NCI-H2107 (cell line): ENCODE measurements around the gene TMA16.
"Not testable (repeated sequence)": the region's sequence is repeated elsewhere in the genome, so short reads cannot be mapped to it uniquely, and the experiment has no call there.

ENCODE experiments used
- DNase-seq: peaks from one replicate; lab custom pipeline; 2025; lab: John Stamatoyannopoulos, UW

The TMA16 gene

GRCh38 chr4:163515198-163515597 is 20.7 kb downstream of the TMA16 start:
- DNase-seq: no peak

GRCh38 chr4:163523791-163524365 is 29.4 kb downstream of the TMA16 start:
- DNase-seq: no peak

GRCh38 chr4:163525982-163526381 is 31.5 kb downstream of the TMA16 start:
- no peak for DNase-seq

- no peak for DNase-seq
Observed at GRCh38 chr4:163527172-163527571, 32.7 kb downstream of the TMA16 start.

- no peak for DNase-seq
Observed at GRCh38 chr4:163528653-163529052, 34.2 kb downstream of the TMA16 start.

GRCh38 chr4:163534056-163534455 is 39.6 kb downstream of the TMA16 start:
- DNase-seq: no peak

GRCh38 chr4:163535657-163536056 is 41.2 kb downstream of the TMA16 start:
- DNase-seq: no peak

GRCh38 chr4:163536091-163536490 is 41.6 kb downstream of the TMA16 start:
- DNase-seq: no peak

- DNase-seq: no peak
Observed at GRCh38 chr4:163537114-163537513, 42.6 kb downstream of the TMA16 start.

- DNase-seq: not testable (repeated sequence)
Observed at GRCh38 chr4:163538820-163539219, 44.3 kb downstream of the TMA16 start.

GRCh38 chr4:163540448-163540847 is 46.0 kb downstream of the TMA16 start:
- no peak for DNase-seq

GRCh38 chr4:163540977-163541376 is 46.5 kb downstream of the TMA16 start:
- no peak for DNase-seq

GRCh38 chr4:163542275-163542674 is 47.8 kb downstream of the TMA16 start:
- no peak for DNase-seq

- DNase-seq: peak; percentile 2
Observed at GRCh38 chr4:163544407-163545038, 50.0 kb downstream of the TMA16 start.

GRCh38 chr4:163548481-163549243 is 54.2 kb downstream of the TMA16 start:
- DNase-seq: no peak

- DNase-seq: no peak
Observed at GRCh38 chr4:163550869-163551267, 56.4 kb downstream of the TMA16 start.

GRCh38 chr4:163553146-163553545 is 58.7 kb downstream of the TMA16 start:
- DNase-seq: no peak

GRCh38 chr4:163554870-163555465 is 60.5 kb downstream of the TMA16 start:
- no peak for DNase-seq

GRCh38 chr4:163556177-163556576 is 61.7 kb downstream of the TMA16 start:
- no peak for DNase-seq

GRCh38 chr4:163556650-163557391 is 62.3 kb downstream of the TMA16 start:
- no peak for DNase-seq

GRCh38 chr4:163558539-163559044 is 64.1 kb downstream of the TMA16 start:
- DNase-seq: no peak

GRCh38 chr4:163562496-163562895 is 68.0 kb downstream of the TMA16 start:
- DNase-seq: no peak
